22Rv1 (cell line): ENCODE measurements around the gene KCNMB4.

Experiments used
- ZFX ChIP-seq: fragments of 450-650 bp; IDR thresholded peaks from 2 replicates; pipeline ENCODE4 v1.6.1; 2017; ENCODE audit warnings: antibody characterized with exemption, borderline replicate concordance
- TF ChIP-seq, protein P1 (sequence below): fragments of 450-650 bp; IDR thresholded peaks from 2 replicates; pipeline ENCODE4 v1.5.1; 2017; ENCODE audit warnings: mild to moderate bottlenecking

DNA sequence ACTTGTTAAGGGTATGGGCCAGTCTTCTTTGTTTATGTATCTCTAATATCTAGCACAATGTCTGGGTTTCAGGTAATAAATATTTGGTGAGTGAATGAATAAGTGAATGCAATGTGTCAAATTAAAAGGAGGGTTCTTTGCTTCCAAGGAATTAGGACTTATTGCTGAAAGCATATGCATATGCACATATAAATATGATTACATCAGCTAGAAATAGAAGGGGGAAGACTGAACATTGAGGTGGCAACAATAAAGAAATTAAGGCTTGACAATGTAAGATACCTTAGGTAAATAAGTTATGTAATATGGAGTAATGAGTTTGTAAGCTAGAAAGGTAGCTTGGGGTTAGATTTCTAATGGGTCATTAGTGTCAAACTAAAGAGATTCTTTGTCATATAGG, 37.7 kb downstream of the KCNMB4 start:
- TF ChIP-seq, protein P1, sequence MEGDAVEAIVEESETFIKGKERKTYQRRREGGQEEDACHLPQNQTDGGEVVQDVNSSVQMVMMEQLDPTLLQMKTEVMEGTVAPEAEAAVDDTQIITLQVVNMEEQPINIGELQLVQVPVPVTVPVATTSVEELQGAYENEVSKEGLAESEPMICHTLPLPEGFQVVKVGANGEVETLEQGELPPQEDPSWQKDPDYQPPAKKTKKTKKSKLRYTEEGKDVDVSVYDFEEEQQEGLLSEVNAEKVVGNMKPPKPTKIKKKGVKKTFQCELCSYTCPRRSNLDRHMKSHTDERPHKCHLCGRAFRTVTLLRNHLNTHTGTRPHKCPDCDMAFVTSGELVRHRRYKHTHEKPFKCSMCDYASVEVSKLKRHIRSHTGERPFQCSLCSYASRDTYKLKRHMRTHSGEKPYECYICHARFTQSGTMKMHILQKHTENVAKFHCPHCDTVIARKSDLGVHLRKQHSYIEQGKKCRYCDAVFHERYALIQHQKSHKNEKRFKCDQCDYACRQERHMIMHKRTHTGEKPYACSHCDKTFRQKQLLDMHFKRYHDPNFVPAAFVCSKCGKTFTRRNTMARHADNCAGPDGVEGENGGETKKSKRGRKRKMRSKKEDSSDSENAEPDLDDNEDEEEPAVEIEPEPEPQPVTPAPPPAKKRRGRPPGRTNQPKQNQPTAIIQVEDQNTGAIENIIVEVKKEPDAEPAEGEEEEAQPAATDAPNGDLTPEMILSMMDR = no peak
- no peak for TF ChIP-seq ZFX
